Esophagus (tissue), 2 donors: Measurements from ENCODE around the gene PIGB. TPM values are rescaled to one million over a fixed set of nuclear protein-coding genes. Genes with fewer than 3 reads are reported as not detected.

Source experiments
- H3K27ac ChIP-seq, 2 donors: one replicate each; pipeline ENCODE4 v1.5.1; 2013; ENCODE audit warnings: low read depth in 2 of 2, mild to moderate bottlenecking in 2 of 2, inconsistent platforms in 1 of 2, low read length in 1 of 2, moderate library complexity in 1 of 2
- H3K27me3 ChIP-seq, 2 donors: one replicate each; pipeline ENCODE4 v1.6.1; 2013; ENCODE audit warnings: low read length in 2 of 2, control low read depth in 1 of 2, mild to moderate bottlenecking in 1 of 2; ENCODE audit not compliant: insufficient read depth in 2 of 2, control insufficient read depth in 1 of 2
- H3K36me3 ChIP-seq, 2 donors: one replicate each; pipeline ENCODE4 v1.6.1; 2013; ENCODE audit warnings: low read length in 1 of 2; ENCODE audit not compliant: control insufficient read depth in 2 of 2, insufficient read depth in 2 of 2
- H3K4me1 ChIP-seq, 2 donors: one replicate each; pipeline ENCODE4 v1.6.1; 2013; ENCODE audit warnings: low read length in 1 of 2; ENCODE audit not compliant: control insufficient read depth in 2 of 2, insufficient read depth in 2 of 2
- H3K4me3 ChIP-seq, 2 donors: one replicate each; pipeline ENCODE4 v1.5.1; 2013; ENCODE audit warnings: low read length in 2 of 2, mild to moderate bottlenecking in 2 of 2, low read depth in 1 of 2, moderate library complexity in 1 of 2
- H3K9me3 ChIP-seq, 2 donors: one replicate each; pipeline ENCODE4 v1.6.1; 2013; ENCODE audit warnings: mild to moderate bottlenecking in 2 of 2, low read depth in 1 of 2, low read length in 1 of 2, moderate library complexity in 1 of 2; ENCODE audit not compliant: control insufficient read depth in 2 of 2, insufficient read depth in 1 of 2
- WGBS, 2 donors: extraction: QIAGEN DNeasy Blood & Tissue Kit; methylation state at CpG; one replicate each; pipeline ENCODE4 v1.1.7; 2013; 5-methylcytosine and 5-hydroxymethylcytosine counted together
- polyA plus RNA-seq, 2 donors: library from polyadenylated mRNA; stranded (reverse); fragments of 200-250 nt; gene quantifications; one replicate each; pipeline ENCODE4 v1.2.3, GENCODE V29; 2013
- donor health status: healthy with polysubstance abuse.
- donor health status: Bipolar disorder and iron deficiency.

PIGB gene
- polyA plus RNA-seq, 2 donors = 7.7 to 14.2 TPM

DNA sequence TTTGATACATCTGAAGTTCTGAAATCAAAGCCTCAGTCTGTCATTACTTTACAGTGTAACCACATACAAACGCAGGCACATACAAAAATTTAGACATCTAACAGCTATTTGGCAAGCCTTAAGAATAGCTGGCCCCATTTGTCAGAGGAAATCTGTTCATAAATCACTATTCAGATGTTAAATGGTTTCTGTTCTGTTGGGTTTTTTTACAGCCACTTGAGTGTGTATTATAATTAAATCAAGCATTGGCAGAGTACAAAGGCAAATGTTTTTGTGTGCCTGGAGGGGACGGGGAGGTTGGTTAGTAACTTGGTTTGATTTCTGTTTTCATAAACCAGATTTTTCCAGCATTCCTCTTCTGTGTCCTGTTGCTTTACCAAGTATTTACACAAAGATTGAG is 24.1 kb downstream of the PIGB start:
- Histone ChIP-seq H3K36me3 (no peaks in the 10 kb centered on the region), H3K9me3 (no peaks in the 10 kb centered on the region), H3K27me3 (no peaks in the 10 kb centered on the region), H3K4me3 (no peak overlapping the region), H3K27ac (no peak overlapping the region), H3K4me1 (no peaks in the 10 kb centered on the region)
- WGBS, 2 donors = 22 to 41% methylated on average over 2 of the region's 2 CpGs

DNA sequence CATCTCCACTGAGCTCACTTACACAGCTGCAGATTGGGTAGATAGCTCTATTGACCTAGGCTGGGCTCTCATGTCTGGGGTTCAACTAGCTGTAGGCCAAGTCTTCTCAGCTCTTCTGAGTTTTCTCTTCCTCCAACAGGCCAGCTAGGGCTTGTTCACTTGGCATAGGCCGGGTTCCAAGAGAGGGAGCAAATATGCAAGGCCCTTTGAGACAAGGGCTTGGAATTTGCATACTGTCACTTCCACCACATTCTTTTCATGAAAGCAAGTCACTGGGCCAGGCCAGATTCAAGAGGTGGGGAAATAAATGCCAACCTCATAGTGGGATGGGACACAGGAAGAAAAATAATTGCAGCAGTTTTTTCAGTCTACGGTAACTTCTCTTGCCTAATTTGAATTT is 25.2 kb downstream of the PIGB start:
- no peaks in the 10 kb centered on the region for H3K9me3 ChIP-seq
- WGBS, 2 donors = 49 to 83% methylated on average over 2 of the region's 2 CpGs
- no peaks in the 10 kb centered on the region for H3K4me1 ChIP-seq
- H3K4me3 ChIP-seq = no peak overlapping the region
- H3K27ac ChIP-seq = peak overlapping the region in 1 of 2 donors; percentile 7
- no peaks in the 10 kb centered on the region for H3K27me3 ChIP-seq
- H3K36me3 ChIP-seq = no peaks in the 10 kb centered on the region

- Histone ChIP-seq H3K27ac (no peak overlapping the region), H3K4me1 (no peaks in the 10 kb centered on the region), H3K27me3 (no peaks in the 10 kb centered on the region), H3K36me3 (no peaks in the 10 kb centered on the region), H3K9me3 (no peaks in the 10 kb centered on the region), H3K4me3 (no peak overlapping the region)
- 69 to 78% methylated on average over 4 of the region's 4 CpGs for whole genome bisulfite sequencing, 2 donors
These were observed 29.3 kb downstream of the PIGB start for GRCh38 chr15:55348281-55348778.

- WGBS, 2 donors = 98 to 100% methylated on average over 2 of the region's 2 CpGs
- H3K27ac ChIP-seq = no peak overlapping the region
- no peaks in the 10 kb centered on the region for H3K36me3 ChIP-seq
- no peaks in the 10 kb centered on the region for H3K9me3 ChIP-seq
- no peaks in the 10 kb centered on the region for H3K27me3 ChIP-seq
- H3K4me1 ChIP-seq = no peaks in the 10 kb centered on the region
- no peak overlapping the region for H3K4me3 ChIP-seq
These were observed 30.3 kb downstream of the PIGB start for GRCh38 chr15:55349282-55349681.

GRCh38 chr15:55353025-55353424 is 34.0 kb downstream of the PIGB start:
- H3K36me3 ChIP-seq = no peaks in the 10 kb centered on the region
- WGBS, 2 donors = 68 to 70% methylated on average over 2 of the region's 2 CpGs

DNA sequence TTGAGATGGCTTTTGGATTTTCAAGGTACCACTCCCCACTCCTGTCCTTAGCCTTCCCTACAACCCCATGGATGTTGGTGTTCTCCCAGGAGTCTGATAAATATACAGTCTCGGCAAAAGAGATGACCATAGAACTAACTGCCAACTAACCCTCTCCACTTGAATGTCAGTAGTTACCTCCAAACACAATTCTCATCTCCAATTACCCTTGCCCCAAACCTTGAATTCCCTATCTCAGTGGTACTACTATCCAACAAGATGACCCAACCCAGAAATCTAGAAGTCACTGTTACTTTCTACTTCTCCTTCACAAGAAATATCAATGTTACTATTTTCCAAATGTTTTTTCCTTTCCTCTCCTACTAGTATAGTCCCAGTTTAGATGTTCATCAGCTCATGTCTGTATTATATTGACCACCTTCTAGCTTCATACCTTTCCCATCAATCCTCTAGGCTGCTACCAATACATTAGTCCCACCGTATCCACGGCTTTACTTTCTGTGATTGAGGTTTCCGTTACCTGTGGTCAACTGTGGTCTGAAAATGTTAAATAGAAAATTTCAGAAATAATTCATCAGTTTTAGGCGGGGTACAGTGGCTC is 38.1 kb downstream of the PIGB start:
- Histone ChIP-seq H3K4me3 (no peak overlapping the region), H3K9me3 (no peaks in the 10 kb centered on the region), H3K4me1 (no peaks in the 10 kb centered on the region), H3K27me3 (no peaks in the 10 kb centered on the region), H3K27ac (no peak overlapping the region), H3K36me3 (no peaks in the 10 kb centered on the region)
- WGBS, 2 donors = 96 to 97% methylated on average over 5 of the region's 5 CpGs

More at GRCh38 chr15:55353025-55353424, 34.0 kb downstream of the PIGB start:
- Histone ChIP-seq H3K4me1 (no peaks in the 10 kb centered on the region), H3K27ac (no peak overlapping the region), H3K4me3 (no peak overlapping the region), H3K9me3 (no peaks in the 10 kb centered on the region), H3K27me3 (no peaks in the 10 kb centered on the region)

- WGBS, 2 donors = 84 to 92% methylated on average over 2 of the region's 2 CpGs
- H3K36me3 ChIP-seq = peaks cover 0 to 2% of the 10 kb centered on the region in 2 donors
These were observed 38.8 kb downstream of the PIGB start for GRCh38 chr15:55357774-55358173.

DNA sequence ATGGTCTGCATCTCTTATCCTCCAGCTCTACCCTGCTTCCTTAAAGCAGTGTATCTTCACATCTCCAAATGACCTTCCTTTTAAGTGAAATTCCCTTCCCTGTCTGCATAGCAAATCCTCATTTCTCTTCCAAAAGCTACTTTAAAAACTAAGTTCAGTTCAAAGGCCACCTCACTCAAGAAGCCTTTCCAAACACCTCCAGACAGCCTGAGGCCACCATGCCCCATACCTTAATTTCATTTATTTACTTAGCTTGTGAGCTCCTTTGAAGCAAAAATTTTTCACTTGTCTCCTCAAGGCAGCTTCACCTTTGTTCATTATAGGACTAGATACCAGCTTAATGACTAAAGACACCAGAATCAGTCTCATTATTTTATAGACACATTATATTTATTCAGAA is 39.4 kb downstream of the PIGB start:
- Histone ChIP-seq H3K27me3 (no peaks in the 10 kb centered on the region), H3K4me3 (no peak overlapping the region), H3K36me3 (peaks cover 0 to 2% of the 10 kb centered on the region in 2 donors), H3K4me1 (no peaks in the 10 kb centered on the region), H3K9me3 (no peaks in the 10 kb centered on the region), H3K27ac (no peak overlapping the region)

More at GRCh38 chr15:55357774-55358173, 38.8 kb downstream of the PIGB start:
- Histone ChIP-seq H3K27me3 (no peaks in the 10 kb centered on the region), H3K4me3 (no peak overlapping the region), H3K27ac (no peak overlapping the region), H3K9me3 (no peaks in the 10 kb centered on the region), H3K4me1 (no peaks in the 10 kb centered on the region)

GRCh38 chr15:55360256-55360655 is 41.2 kb downstream of the PIGB start:
- 70 to 71% methylated on average over 6 of the region's 6 CpGs for WGBS, 2 donors
- Histone ChIP-seq H3K9me3 (no peaks in the 10 kb centered on the region), H3K36me3 (peaks cover 0 to 2% of the 10 kb centered on the region in 2 donors), H3K4me3 (no peak overlapping the region), H3K27ac (no peak overlapping the region), H3K4me1 (no peaks in the 10 kb centered on the region), H3K27me3 (no peaks in the 10 kb centered on the region)

- WGBS, 2 donors = 90 to 91% methylated on average over 10 of the region's 10 CpGs
- peaks cover 0 to 2% of the 10 kb centered on the region in 2 donors for H3K36me3 ChIP-seq
- no peaks in the 10 kb centered on the region for H3K27me3 ChIP-seq
- H3K27ac ChIP-seq = no peak overlapping the region
- no peaks in the 10 kb centered on the region for H3K4me1 ChIP-seq
- H3K4me3 ChIP-seq = no peak overlapping the region
- H3K9me3 ChIP-seq = no peaks in the 10 kb centered on the region
These were observed 42.0 kb downstream of the PIGB start for GRCh38 chr15:55361048-55361447.
